HPDE6-E6E7 (cell line): Measurements from ENCODE around the gene GSG1L.

Experiments used
- DNase-seq: peaks from one replicate; pipeline ENCODE4 v3.0.0; 2011; ENCODE audit warnings: missing footprints; ENCODE audit errors: extremely low spot score

GSG1L gene

DNA sequence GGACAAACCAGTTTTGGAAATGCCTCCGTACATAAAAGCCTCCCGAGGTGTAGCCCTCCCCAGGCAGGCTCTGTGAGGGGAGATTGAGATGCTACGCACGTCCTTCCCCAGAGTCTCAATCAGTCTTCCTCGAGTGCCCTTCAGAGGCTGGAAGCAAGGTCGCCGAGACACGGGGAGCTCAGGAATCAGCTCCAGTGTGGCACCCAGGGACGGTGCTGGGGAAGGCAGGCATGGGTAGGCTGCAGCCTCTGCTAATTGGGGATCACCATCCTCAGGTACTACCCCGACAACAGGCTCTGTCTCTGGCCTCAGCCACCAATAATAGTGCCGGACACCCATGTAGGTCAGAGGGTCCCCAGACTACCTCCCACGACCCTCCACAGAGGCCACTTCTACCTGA, 28.1 kb upstream of the GSG1L start:
- no peak for DNase-seq

DNA sequence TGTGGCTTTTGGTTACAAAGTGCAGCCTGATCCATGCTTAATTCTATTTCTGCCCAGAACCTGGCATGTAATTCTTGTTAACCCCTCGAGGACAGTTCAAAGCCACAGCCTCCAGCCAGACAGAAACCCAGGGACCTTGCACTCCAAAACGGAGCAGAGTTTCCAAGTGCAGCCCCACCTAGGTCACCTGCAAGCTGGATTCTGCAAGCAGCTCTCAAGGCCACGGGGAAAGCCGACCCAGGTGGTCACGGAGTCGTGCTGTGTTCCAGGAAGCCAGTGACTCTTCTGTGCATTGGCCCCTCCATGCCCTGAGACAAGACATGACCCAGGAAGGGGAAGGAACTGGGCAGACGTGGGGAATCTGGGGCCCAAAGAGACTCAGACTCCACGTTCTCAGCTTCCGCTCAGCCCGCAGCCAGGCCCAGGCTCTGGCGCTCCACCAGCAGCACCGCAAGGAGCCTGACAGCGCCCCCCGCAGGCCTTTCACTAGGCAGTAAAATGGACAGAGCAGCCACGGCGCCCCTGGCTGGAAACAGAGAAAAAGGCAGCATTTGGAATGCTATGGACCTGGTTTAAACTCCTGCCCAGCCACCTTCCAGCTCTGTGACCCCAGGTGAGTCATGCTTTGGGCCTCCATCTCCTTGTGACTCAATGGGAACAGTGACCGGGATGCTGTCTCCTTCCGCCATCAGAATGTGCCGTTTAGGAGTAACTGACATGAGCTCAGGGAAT, 27.3 kb upstream of the GSG1L start:
- peak; percentile 32 for DNase-seq

DNA sequence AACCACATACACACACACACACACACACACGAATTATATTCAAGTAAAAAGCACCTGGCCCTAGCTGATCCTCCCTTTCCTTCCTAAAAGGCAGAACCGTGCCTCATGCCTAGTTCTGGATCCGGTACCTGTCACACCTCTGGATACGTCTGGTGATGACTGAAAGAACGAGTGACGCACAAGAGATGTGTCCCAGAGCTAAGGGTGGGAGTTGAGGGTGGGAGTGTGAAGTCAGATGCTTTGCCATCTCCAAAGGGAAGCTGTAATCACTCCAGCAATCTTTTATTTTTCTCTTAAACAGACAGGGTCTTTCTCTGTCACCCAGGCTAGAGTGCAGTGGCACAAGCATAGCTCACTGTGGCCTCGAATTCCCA, 26.5 kb upstream of the GSG1L start:
- no peak for DNase-seq

DNA sequence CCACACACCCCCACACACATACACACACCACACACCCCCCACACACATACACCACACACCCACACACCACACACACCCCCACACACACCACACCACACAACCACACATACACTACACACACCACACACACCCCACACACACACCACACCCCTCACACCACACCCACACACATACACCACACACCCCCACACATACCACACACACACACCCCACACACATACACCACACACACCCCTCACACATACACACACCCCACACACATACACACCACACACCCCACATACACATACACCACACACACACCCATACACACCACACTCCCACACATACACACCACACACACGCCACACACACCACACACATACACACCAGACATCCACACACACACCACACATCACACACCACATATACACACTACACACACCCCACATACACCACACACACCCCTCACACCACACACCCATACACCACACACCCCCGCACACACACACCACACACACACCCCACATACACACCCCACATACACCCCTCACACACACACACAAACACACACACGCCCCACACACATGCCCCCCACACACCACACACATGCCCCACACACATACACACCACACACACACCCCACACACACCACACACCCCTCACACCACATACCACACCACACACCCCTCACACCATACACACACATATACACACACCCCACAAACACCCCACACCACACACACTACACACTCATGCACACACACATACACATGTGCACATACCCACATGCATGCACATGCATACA, 25.9 kb upstream of the GSG1L start:
- DNase-seq: no peak

DNA sequence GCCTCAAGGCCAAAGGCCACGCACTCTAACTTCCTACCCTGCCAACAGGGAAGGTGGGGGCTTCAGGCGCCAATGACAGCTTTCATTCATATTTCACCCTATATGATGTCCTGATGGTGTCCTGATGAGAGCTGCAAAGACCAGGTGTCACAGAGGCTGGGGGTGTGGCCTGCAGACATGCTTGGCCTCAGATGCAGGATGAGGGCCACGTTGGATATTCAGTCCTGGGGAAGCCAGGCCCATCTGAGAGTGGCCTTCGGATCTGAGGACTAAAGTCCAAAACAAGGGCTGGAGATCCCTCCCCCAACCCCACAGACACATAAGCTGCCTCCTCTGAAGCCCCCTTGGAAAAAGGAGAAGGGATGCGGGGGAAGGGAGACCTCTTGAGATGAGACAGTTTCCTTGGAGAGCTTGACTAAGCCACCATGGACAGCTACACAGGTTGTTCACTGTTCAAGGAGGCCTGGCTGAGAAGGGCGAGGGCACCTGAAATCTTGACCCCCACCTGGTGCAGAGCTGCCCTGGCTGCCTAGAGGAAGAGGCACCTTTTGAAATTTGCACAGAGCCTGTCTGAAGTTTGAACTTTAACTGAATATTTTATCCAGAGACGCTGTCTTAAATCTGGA, 24.3 kb upstream of the GSG1L start:
- DNase-seq: no peak

DNA sequence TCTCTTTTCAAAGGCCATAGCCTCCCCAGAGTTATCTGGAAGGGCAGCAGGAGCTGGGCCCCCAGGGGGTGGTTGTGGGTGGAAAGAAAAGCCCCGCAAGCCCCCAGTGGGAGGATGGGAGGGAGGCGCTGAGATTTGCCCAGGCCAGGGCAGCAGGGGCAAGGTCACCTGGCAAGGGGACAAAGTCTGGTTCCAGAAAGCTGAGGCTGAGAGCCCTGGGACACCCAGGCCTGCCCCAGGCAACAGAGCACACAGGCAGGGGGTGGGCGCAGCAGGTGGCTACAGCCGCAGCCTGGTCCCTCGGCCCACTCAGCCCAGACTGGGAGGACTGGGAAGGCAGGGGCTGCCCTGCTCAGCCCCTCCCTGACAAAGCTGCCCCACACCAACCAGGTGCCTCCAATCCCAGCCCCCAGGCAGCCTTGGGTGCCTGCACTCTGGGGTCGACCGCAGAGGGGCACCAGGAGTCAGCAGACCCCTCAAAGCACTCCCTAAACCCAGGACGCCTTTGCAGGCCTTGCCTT, 23.7 kb upstream of the GSG1L start:
- DNase-seq: no peak

DNA sequence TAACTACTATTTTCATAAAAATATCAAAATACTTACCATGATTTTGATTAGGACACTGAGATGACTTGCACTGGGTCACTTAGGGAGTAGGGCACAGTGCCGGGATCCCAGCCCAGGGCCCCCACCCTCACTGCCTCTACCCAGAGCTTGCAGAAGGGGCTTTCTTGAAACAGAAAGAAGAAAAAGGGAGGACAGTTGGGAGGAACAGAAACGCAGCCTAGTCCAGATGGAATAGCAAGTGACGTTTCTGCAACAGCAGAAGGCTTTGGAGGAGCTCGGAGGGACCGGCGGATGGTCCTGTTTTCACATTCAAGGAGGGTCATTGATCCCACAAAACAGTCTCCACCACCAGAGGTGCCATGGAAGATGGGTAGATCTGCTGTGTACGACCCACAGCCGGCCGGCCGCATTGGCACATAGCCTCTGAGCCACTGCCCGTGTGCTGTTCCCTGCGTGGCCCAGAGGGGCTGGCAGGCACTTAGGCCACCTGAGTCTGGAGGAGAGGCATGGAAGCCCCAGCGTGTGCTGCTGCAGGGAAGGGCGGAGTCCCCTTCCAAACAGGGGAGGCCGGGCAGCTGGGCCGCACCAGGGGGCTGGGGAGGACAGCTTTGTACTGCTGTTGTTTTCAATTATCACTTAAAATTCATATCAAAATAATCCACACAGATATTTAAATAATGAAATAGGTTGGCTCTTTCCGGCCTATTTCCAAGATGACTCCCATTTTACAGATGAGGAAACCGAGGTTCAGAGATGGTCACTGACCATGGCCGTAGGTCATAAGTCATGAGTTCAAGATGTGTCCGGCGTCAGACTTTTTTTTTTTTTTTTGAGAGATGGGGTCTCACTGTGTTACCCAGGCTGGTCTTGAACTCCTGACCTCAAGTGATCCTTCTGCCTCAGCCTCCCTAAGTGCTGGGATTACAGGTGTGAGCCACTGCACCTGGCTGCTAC, 22.9 kb upstream of the GSG1L start:
- no peak for DNase-seq

DNA sequence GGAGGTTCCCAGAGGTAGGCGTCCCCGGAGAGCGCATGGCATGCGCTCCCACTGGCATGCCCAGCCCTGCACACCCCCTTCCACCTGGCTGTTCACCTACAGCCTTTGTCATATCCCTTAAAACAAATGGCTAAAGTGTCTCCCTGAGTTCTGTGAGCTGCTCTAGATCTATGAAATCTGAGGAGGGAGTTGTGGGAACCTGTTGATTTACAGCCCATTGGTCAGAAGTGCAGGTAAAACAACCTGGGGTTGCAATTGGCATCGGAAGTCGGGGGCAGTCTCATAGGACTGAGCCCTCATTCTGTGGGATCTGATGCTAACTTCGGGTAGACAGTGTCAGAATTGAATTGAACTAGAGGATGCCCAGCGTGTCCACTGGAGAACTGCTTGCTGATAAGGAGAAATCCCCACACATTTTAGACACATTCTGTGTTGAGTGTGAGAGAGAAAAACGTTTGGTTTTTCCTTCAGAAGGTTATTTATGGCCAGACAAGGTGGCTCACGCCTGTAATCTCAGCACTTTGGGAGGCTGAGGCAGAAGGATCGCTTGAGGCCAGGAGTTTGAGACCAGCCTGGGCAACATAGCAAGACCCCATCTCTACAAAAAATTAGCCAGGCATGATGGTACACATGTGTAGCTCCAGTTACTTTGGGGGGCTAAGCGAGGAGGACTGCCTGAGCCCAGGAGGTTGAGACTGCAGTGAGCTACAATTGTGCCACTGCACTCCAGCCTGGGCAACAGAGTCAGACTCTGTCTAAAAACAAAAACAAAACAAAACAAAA, 22.1 kb upstream of the GSG1L start:
- DNase-seq: no peak

DNA sequence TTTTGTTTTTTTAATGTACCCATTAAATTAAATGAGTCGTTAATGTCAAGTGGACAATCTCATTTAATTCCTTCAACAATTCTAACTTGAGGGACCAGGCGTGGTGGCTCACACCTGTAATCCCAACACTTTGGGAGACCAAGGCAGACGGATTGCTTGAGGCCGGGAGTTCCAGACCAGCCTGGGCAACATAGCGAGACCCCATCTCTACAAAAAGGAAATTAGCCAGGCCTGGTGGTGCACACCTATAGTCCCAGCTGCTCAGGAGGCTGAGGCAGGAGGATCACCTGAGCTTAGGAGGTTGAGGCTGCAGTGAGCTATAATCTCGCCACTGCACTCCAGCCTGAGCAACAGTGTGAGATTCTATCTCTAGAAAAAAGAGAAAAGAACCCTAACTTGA, 20.7 kb upstream of the GSG1L start:
- no peak for DNase-seq

DNA sequence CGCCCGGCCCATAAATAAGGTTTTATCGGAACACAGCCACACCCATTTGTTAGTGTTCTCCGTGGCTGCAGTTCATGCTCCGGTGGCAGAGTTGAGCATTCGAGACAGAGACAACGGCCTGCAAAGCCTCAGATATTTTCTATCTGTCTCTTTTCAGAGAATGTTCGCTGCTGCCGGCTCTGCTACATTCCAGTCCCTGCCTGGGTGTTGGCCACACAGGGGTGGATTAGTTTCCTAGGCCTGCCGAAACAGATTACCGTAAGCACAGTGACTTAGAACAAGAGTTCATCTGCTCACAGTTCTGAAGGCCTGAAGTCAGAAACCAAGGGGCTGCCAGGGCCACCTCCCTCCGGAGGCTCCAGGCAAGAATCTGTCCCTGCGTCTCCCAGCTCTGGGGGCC, 19.1 kb upstream of the GSG1L start:
- DNase-seq: no peak

DNA sequence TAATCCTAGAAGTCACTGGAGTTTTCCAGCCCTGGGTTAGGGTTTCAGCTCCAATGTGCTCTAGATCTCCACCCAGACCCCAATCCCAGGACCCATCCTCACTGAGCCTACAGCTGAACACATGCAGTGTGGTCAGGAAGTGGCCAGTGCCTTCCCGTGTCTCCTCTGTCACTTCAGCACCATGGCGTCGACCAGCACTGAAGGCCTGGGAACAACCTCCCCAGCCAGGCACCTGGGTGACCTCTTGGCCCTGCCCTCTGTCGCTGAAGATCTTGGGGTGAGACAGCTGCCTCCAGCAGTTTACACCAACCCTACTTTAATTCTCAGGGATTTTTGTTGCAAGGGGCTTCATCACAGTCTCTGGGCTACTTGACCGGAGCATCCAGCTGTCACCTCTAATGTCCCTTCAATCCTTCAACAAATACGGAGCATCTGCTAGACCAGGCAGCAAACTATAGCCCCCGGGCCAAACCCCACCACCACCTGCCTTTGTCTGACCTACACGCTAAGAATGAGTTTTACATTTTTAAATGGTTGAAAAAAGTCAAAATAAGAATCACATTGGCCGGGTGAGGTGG, 18.0 kb upstream of the GSG1L start:
- no peak for DNase-seq

DNA sequence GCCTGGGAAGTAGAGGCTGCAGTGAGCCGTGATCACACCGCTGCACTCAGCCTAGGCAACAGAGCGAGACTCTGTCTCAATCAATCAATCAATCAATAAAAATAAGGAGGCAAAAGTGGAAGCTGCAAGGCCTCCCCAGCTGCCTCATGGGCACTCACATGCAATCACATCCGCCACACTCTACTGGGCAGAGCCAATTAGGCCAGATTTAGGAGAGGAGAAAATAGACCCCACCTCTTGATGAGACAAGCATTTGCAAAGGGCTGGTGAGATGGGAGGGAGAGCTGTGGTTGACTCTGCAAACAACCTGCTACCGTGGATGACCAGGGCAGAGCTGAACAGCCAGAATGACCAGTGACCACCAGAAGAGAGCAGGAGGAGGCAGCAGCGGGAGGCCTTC, 14.7 kb upstream of the GSG1L start:
- DNase-seq: no peak

DNA sequence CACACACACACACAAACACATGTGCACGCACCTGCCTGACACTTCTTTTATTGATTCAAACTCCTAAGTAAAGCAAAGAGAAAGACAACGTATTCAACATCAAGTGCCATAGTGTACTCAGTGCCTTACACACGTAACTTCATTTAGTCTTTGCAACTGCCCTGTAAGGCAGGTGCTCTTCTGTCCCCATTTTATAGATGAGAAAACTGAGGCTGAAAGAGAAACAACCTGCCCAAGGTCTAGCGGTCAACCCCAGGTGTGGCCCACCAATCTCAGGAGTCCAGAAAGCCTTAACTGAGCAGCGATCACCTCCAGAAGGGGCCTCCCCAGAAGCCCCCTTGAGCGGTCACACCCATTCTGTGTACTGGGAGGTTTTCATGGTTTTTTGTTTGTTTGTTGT, 10.3 kb upstream of the GSG1L start:
- no peak for DNase-seq

DNA sequence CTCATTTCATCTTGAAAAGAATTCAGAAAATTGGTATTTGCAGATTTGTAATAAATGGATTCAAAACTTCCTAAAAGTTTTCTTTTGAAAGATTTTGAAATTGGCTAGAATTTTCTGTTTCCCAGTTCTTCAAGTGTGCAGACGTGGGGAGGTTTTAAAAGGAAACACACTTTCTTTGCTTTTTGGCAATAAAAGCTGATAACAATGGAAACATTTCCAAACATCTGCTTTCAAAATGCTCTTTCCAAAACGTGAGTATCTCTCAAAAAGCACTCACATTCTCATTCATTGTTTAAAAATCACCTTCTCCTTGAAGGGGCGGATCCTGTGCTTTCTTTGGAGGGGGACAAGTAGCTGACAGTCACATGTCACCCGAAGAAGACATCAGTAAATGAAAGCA, 8.6 kb upstream of the GSG1L start:
- no peak for DNase-seq

DNA sequence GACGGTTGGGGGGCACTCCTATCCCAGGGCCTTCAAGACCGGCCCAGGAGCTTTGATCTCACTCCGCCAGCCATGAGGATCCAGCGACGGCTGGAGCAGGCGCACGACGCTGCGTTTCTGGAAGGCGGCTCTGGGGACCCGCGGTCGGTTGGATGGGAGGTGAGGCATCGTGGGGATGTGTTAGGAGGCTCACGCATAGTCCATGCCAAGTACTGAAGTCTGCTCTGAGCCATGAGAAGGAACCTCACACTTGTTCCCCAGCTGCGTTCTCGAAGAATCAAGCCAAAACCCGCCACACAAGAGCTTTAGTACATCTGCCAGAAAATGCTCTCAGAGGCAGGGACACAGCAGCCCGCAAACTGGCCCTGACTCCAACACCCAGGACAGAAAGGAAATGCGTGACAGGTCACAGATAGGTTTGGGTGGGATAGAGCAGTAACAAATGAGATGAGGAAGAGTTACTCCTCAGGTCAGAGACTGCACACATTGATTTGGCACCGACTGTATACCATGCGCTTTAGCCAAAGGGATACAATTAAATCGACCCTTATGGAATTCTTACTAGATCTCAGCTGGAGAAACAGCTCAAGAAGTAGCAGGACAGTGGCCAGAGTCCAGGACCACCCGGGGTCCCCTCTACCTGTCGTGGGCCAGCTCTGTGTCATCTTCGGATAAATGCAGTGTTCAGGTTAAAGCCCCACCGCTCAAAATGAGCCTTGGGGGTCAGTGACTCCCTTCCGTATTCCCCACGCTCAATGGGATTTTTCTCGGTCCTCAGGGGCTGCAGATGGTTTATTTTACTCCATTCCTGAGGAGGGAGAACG, 6.7 kb upstream of the GSG1L start:
- DNase-seq: no peak

DNA sequence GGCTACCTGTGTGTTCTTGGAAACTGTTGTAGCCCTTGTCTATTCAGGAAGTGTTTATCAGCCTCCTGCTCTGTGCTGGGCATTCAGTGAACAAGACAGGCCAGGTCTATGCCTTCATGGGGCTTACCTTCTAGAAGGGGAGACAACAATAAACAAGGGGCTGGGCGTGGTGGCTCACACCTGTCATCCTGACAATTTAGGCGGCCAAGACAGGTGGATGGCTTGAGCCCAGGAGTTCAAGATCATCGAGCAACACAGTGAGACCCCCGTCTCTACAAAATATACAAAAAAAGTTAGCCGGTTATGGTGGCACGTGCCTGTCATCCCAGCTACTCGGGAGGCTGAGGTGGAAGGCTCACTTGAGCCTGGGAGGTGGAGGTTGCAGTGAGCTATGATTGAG, 5.5 kb upstream of the GSG1L start:
- no peak for DNase-seq

DNA sequence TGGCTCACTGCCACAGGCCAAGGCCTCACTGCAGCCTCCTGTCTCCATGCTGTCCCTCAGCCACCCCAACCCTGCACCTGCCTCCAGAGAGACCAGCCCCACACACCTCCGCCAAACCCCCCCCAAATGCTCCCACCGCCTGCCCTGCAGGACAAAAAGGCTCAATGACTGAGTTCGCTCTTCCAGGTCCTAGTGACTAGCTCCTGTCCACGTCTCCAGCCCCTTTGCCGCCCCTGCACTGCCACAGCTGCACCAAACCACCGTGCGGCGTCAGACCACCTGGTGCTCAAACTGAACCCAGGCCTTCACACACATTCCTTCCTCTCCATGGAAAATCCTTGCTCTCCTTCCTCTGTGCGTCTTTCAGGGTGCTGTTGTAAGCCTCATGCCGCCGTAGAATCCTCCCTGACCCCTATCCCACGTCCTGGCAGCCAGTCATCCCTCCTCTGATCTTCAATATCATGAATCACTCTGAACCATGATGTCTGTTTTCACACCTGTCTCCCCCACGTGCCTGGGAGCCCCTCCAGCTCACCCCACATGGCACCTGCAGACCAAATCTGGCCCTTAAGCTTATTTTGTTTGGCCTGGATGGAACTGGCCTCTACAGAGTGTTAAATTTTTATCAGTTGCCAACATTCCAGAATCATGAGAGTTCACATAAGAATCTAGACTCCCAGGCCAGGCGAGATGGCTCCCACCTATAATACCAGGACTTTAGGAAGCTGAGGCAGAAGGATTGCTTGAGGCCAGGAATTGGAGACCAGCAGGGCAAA, 4.3 kb upstream of the GSG1L start:
- no peak for DNase-seq

DNA sequence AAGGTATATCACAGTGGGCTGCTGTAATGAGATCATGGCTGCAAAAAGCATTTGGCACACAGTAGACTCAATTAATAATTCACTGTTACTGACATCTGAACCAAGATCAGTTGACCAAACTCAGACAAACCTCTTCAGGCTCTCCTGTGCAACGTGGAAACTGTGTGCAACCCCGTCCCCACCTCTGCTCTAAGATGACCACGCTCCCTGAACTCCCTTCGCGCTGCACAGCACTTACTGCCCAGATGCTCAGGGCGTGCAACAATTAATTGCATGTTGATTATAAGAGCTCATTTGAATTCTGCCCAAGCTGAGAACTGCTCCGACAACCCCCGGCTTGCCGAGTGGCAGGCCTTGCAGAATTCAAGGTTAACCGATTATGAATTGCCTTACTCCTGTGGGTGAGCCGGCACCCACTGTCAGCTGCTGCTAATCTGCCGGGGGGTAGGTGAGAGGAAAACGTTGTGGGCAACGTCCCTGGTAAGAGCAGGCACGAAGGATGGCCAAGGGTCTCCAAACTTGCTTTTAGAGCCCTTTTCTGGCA, 1.3 kb upstream of the GSG1L start:
- no peak for DNase-seq

DNA sequence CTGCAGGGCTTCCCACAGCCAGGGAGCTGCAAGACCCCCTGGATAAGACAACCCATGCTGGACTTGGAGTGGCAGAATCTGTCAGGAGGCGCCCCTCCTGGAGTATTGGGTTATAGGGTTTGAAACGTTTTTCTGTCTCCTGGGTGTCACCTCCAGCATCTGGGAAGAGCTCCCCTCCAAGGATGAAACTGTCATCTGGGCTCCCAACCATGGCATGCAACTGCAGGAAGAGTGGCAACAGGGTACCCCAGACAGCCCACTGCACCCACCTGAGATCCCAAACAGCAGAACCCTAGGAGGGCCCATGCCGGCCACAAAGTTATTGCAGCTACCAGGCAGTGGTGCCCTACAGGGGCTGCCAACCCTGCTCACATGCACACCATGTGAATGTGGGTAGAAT, 636 bp upstream of the GSG1L start:
- DNase-seq: no peak
